SK-N-SH (cell line): ENCODE measurements around the gene ATG2B. TPM values are rescaled to one million over a fixed set of nuclear protein-coding genes. Genes with fewer than 3 reads are reported as not detected.

Experiments used
- CHD2 ChIP-seq: fragments of 150-350 bp; IDR thresholded peaks from 2 replicates; pipeline ENCODE4 v1.6.1; 2018; ENCODE audit warnings: low read length; ENCODE audit not compliant: partially characterized antibody
- CTCF ChIP-seq: fragments of 200-600 bp; sonication (generic); IDR thresholded peaks from 2 replicates; pipeline ENCODE4 v1.6.1; 2017; ENCODE audit warnings: antibody characterized with exemption, mild to moderate bottlenecking, moderate library complexity
- EP300 ChIP-seq, 2 experiments: IDR thresholded peaks; 2 replicates each; pipeline versions ENCODE4 v1.4.0 to v1.6.1; 2012; ENCODE audit warnings: borderline replicate concordance in 1 of 2, low read depth in 1 of 2, low read length in 1 of 2
- EZH2phosphoT487 ChIP-seq: fragments of 200-600 bp; sonication (generic); IDR thresholded peaks from 2 replicates; pipeline ENCODE4 v1.6.1; 2017; ENCODE audit warnings: low read depth, mixed run types, mild to moderate bottlenecking, antibody characterized with exemption, moderate library complexity, borderline replicate concordance
- FOXM1 ChIP-seq: IDR thresholded peaks from 2 replicates; pipeline ENCODE4 v1.4.0; 2012; ENCODE audit warnings: low read depth, mild to moderate bottlenecking
- GABPA ChIP-seq: IDR thresholded peaks from 2 replicates; pipeline ENCODE4 v1.4.0; 2012; ENCODE audit warnings: low read depth, mild to moderate bottlenecking
- MAX ChIP-seq: IDR thresholded peaks from 2 replicates; pipeline ENCODE4 v1.4.0; 2012; ENCODE audit warnings: low read depth
- MEF2A ChIP-seq: IDR thresholded peaks from 2 replicates; pipeline ENCODE4 v1.4.0; 2012; ENCODE audit warnings: low read depth, borderline replicate concordance
- PBX3 ChIP-seq: IDR thresholded peaks from 2 replicates; pipeline ENCODE4; 2012
- POLR2AphosphoS5 ChIP-seq: IDR thresholded peaks from 2 replicates; pipeline ENCODE4 v1.6.1; 2012; ENCODE audit warnings: low read depth, low read length
- RAD21 ChIP-seq: IDR thresholded peaks from 2 replicates; pipeline ENCODE4 v1.6.1; 2012; ENCODE audit warnings: mild to moderate bottlenecking, low read length
- RCOR1 ChIP-seq: fragments of 150-350 bp; IDR thresholded peaks from 2 replicates; pipeline ENCODE4 v1.6.1; 2017; ENCODE audit warnings: antibody characterized with exemption, low read length
- RXRA ChIP-seq: IDR thresholded peaks from 2 replicates; pipeline ENCODE4 v1.4.0; 2012; ENCODE audit warnings: low read depth, mild to moderate bottlenecking, borderline replicate concordance
- SIN3A ChIP-seq: IDR thresholded peaks from 2 replicates; pipeline ENCODE4 v1.6.1; 2012; ENCODE audit warnings: low read depth, mild to moderate bottlenecking, low read length, moderate library complexity, borderline replicate concordance
- SMC3 ChIP-seq: IDR thresholded peaks from 2 replicates; pipeline ENCODE4 v1.6.1; 2012; ENCODE audit warnings: low read depth, low read length, improper control_type of control experiment
- USF2 ChIP-seq: fragments of 150-350 bp; IDR thresholded peaks from 2 replicates; pipeline ENCODE4 v1.6.1; 2017; ENCODE audit warnings: antibody characterized with exemption, low read length, low read depth, borderline replicate concordance
- ZBTB33 ChIP-seq: IDR thresholded peaks from 2 replicates; pipeline ENCODE4 v1.4.0; 2012; ENCODE audit warnings: low read depth, borderline replicate concordance
- polyA plus RNA-seq, 3 experiments: library from polyadenylated mRNA; depleted of rRNA; stranded (reverse); fragments of >200 nt; gene quantifications; 2 replicates each; pipeline ENCODE4 v1.2.3, GENCODE V29; 2012

Gene ATG2B
- polyA plus RNA-seq, 1 of the 3 experiments (the other 2 are of a cell fraction): 5.8 TPM

- TF ChIP-seq CTCF (peak; percentile 98), MEF2A (no peak), RAD21 (peak; percentile 96), EP300 (IDR thresholded peaks at IDR 0.05; ENCODE audit: borderline replicate concordance in 1 of 2, low read depth in 1 of 2, low read length in 1 of 2) (no peak), USF2 (no peak), FOXM1 (no peak), SMC3 (peak; percentile 99), MAX (no peak), ZBTB33 (no peak), POLR2AphosphoS5 (no peak), EZH2phosphoT487 (no peak), RCOR1 (0 out of 2 replicates have a peak, but pooled peaks have one; percentile 42), PBX3 (no peak), RXRA (no peak), SIN3A (no peak), CHD2 (peak; percentile 44), GABPA (no peak)
These were observed 87.7 kb downstream of the ATG2B start (continued) for GRCh38 chr14:96275177-96276112.
